ENCODE measurements around the gene PCARE.
A peak's percentile ranks its signal among the peaks of the same experiment; 100 is the strongest.
"Not testable (repeated sequence)": the region's sequence is repeated elsewhere in the genome, so short reads cannot be mapped to it uniquely, and the experiment has no call there.

The PCARE gene

GRCh38 chr2:29074411-29074810 is at the start of gene PCARE:
Gene PCARE, minus strand, starts transcription at chr2:29074523. Its CDS starts 262 bp downstream, at chr2:29074261.
- H3K27ac ChIP-seq, result no peak within 1 kb of the TSS
- DNase-seq (ENCODE audit: low read depth, low spot score), result no peak

GRCh38 chr2:29123617-29124349 is 49.5 kb upstream of the PCARE start:
- H3K27ac ChIP-seq, result peak overlapping the region; percentile 97
- DNase-seq (ENCODE audit: low read depth, low spot score), result peak; percentile 52

- H3K27ac ChIP-seq, result peak overlapping the region; percentile 97
- no peak for DNase-seq (ENCODE audit: low read depth, low spot score)
Measured at GRCh38 chr2:29120846-29121245, 46.5 kb upstream of the PCARE start.

GRCh38 chr2:29119211-29119610 is 44.9 kb upstream of the PCARE start:
- no peak for DNase-seq (ENCODE audit: low read depth, low spot score)
- peak overlapping the region; percentile 97 for H3K27ac ChIP-seq

- DNase-seq (ENCODE audit: low read depth, low spot score), result no peak
- peak overlapping the region; percentile 97 for H3K27ac ChIP-seq
Measured at GRCh38 chr2:29117636-29118303, 43.4 kb upstream of the PCARE start.

GRCh38 chr2:29115797-29116781 is 41.8 kb upstream of the PCARE start:
- H3K27ac ChIP-seq, result peak overlapping the region; percentile 97
- DNase-seq (ENCODE audit: low read depth, low spot score), result peak; percentile 57

GRCh38 chr2:29114946-29115609 is 40.8 kb upstream of the PCARE start, which contains the start of gene CLIP4:
Gene CLIP4, plus strand, starts transcription at chr2:29115415. Its CDS starts 5,974 bp downstream, at chr2:29121389.
- DNase-seq (ENCODE audit: low read depth, low spot score), result no peak
- peak within 1 kb of the TSS; percentile 97 for H3K27ac ChIP-seq

GRCh38 chr2:29114586-29114945 is 40.2 kb upstream of the PCARE start:
- no peak for DNase-seq (ENCODE audit: low read depth, low spot score)
- peak overlapping the region; percentile 97 for H3K27ac ChIP-seq

- peak; percentile 71 for DNase-seq (ENCODE audit: low read depth, low spot score)
- peak overlapping the region; percentile 97 for H3K27ac ChIP-seq
Measured at GRCh38 chr2:29113891-29114321, 39.6 kb upstream of the PCARE start.

GRCh38 chr2:29113027-29113686 is 38.8 kb upstream of the PCARE start:
- H3K27ac ChIP-seq, result peak overlapping the region; percentile 97
- DNase-seq (ENCODE audit: low read depth, low spot score), result no peak

GRCh38 chr2:29112379-29112778 is 38.1 kb upstream of the PCARE start:
- peak overlapping the region; percentile 97 for H3K27ac ChIP-seq
- no peak for DNase-seq (ENCODE audit: low read depth, low spot score)

GRCh38 chr2:29110916-29111535 is 36.7 kb upstream of the PCARE start:
- peak; percentile 59 for DNase-seq (ENCODE audit: low read depth, low spot score)
- peak overlapping the region; percentile 95 for H3K27ac ChIP-seq

GRCh38 chr2:29109246-29109645 is 34.9 kb upstream of the PCARE start:
- H3K27ac ChIP-seq, result peak overlapping the region; percentile 95
- no peak for DNase-seq (ENCODE audit: low read depth, low spot score)

- H3K27ac ChIP-seq, result peak overlapping the region; percentile 95
- DNase-seq (ENCODE audit: low read depth, low spot score), result peak; percentile 80
Measured at GRCh38 chr2:29108225-29108624, 33.9 kb upstream of the PCARE start.

GRCh38 chr2:29107547-29107946 is 33.2 kb upstream of the PCARE start:
- H3K27ac ChIP-seq, result peak overlapping the region; percentile 95
- DNase-seq (ENCODE audit: low read depth, low spot score), result not testable (repeated sequence)

- DNase-seq (ENCODE audit: low read depth, low spot score), result no peak
- H3K27ac ChIP-seq, result peak overlapping the region; percentile 95
Measured at GRCh38 chr2:29106980-29107388, 32.7 kb upstream of the PCARE start.

- DNase-seq (ENCODE audit: low read depth, low spot score), result no peak
- peak overlapping the region; percentile 95 for H3K27ac ChIP-seq
Measured at GRCh38 chr2:29106256-29106655, 31.9 kb upstream of the PCARE start.

GRCh38 chr2:29105375-29105774 is 31.1 kb upstream of the PCARE start:
- DNase-seq (ENCODE audit: low read depth, low spot score), result no peak
- H3K27ac ChIP-seq, result no peak overlapping the region

- no peak overlapping the region for H3K27ac ChIP-seq
- no peak for DNase-seq (ENCODE audit: low read depth, low spot score)
Measured at GRCh38 chr2:29104688-29105087, 30.4 kb upstream of the PCARE start.
